Stimulated activated CD4-positive, alpha-beta T cell treated with anti-CD3 and anti-CD28 coated beads, Interleukin-12 subunit alpha, Interleukin-12 subunit beta, amount 100 ng/mL, for 4 hours (primary cell): ENCODE results near the gene DENND5B.
"Not testable (repeated sequence)": the region's sequence is repeated elsewhere in the genome, so short reads cannot be mapped to it uniquely, and the experiment has no call there.

Source experiments
- DNase-seq: peaks from one replicate; pipeline ENCODE4 v3.0.0-alpha.2; 2020

DENND5B gene

GRCh38 chr12:31456562-31456961, 134.4 kb downstream of the DENND5B start:
- DNase-seq = no peak

GRCh38 chr12:31444736-31445135, 146.2 kb downstream of the DENND5B start:
- DNase-seq = no peak

GRCh38 chr12:31440586-31440985, 150.3 kb downstream of the DENND5B start:
- DNase-seq = no peak

GRCh38 chr12:31440134-31440533, 150.8 kb downstream of the DENND5B start:
- no peak for DNase-seq

- no peak for DNase-seq
These were observed 159.2 kb downstream of the DENND5B start for GRCh38 chr12:31431721-31432240.

- DNase-seq = no peak
These were observed 167.5 kb downstream of the DENND5B start for GRCh38 chr12:31423405-31423804.

- no peak for DNase-seq
These were observed 178.6 kb downstream of the DENND5B start for GRCh38 chr12:31412292-31412801.

- no peak for DNase-seq
These were observed 182.2 kb downstream of the DENND5B start for GRCh38 chr12:31408763-31409162.

- DNase-seq = no peak
These were observed 183.4 kb downstream of the DENND5B start for GRCh38 chr12:31407562-31407961.

GRCh38 chr12:31406345-31406744, 184.6 kb downstream of the DENND5B start:
- no peak for DNase-seq

GRCh38 chr12:31405021-31405420, 185.9 kb downstream of the DENND5B start:
- no peak for DNase-seq

GRCh38 chr12:31403099-31403607, 187.8 kb downstream of the DENND5B start:
- DNase-seq = peak; percentile 4

GRCh38 chr12:31393004-31393550, 197.9 kb downstream of the DENND5B start:
- no peak for DNase-seq

- DNase-seq = no peak
These were observed 199.9 kb downstream of the DENND5B start for GRCh38 chr12:31390991-31391390.

- no peak for DNase-seq
These were observed 202.2 kb downstream of the DENND5B start for GRCh38 chr12:31388713-31389112.

GRCh38 chr12:31387466-31387865, 203.5 kb downstream of the DENND5B start:
- DNase-seq = no peak

- no peak for DNase-seq
These were observed 203.9 kb downstream of the DENND5B start for GRCh38 chr12:31387011-31387410.

GRCh38 chr12:31386364-31386777, 204.6 kb downstream of the DENND5B start:
- DNase-seq = no peak

GRCh38 chr12:31377210-31377609, 213.7 kb downstream of the DENND5B start:
- not testable (repeated sequence) for DNase-seq

GRCh38 chr12:31375422-31375821, 215.5 kb downstream of the DENND5B start:
- not testable (repeated sequence) for DNase-seq

- DNase-seq = no peak
These were observed 219.7 kb downstream of the DENND5B start for GRCh38 chr12:31371256-31371620.

GRCh38 chr12:31370531-31371255, 220.2 kb downstream of the DENND5B start:
- no peak for DNase-seq

GRCh38 chr12:31369712-31370521, 221.0 kb downstream of the DENND5B start:
- no peak for DNase-seq
